A549 (cell line): Measurements from ENCODE around the gene GLIPR2. TPM values are rescaled to one million over a fixed set of nuclear protein-coding genes. Genes with fewer than 3 reads are reported as not detected.
"Not testable (repeated sequence)": the region's sequence is repeated elsewhere in the genome, so short reads cannot be mapped to it uniquely, and the experiment has no call there.

Experiments used
- ATAC-seq, 2 experiments: fragments of 200-7000 bp in 1 of 2; fragments of >200 bp in 1 of 2; cut with Nextera tagmentation in 1 of 2; cut with Tn5 transposase in 1 of 2; 3 replicates each; pipeline versions ENCODE4 v1.8.0 to v1.9.1; 2018 to 2020; ENCODE audit warnings: mild to moderate bottlenecking in 1 of 2, moderate library complexity in 1 of 2
- CTCF ChIA-PET: fragments of 300-600 bp; sonication (Branson Sonifier 250); formaldehyde crosslinking; extraction: SDS; loops from one replicate; lab custom pipeline; 2021; ENCODE audit warnings: antibody characterized with exemption, inconsistent platforms; lab: Yijun Ruan, JAX
- POLR2A ChIA-PET: fragments of 350-600 bp; formaldehyde crosslinking; extraction: SDS; loops from one replicate; lab custom pipeline; 2021; ENCODE audit warnings: antibody characterized with exemption, inconsistent platforms; lab: Yijun Ruan, JAX
- DNase-seq, 2 experiments: peaks; one replicate each; pipeline versions ENCODE4 v3.0.0 to v3.0.0-alpha.2; 2011 to 2016; ENCODE audit warnings: low read depth in 1 of 2, low spot score in 1 of 2
- FAIRE-seq: peaks from 2 replicates; lab custom pipeline; 2011; peaks lifted over from hg19 to GRCh38; lab: Jason Lieb, UNC
- H3K27ac ChIP-seq, 2 experiments: fragments of >200 bp; sonication (Bioruptor Twin); formaldehyde crosslinking; 3 replicates each; pipeline ENCODE4 v1.5.1; 2016 to 2017
- H3K4me1 ChIP-seq: fragments of >200 bp; sonication (Bioruptor Twin); formaldehyde crosslinking; 3 replicates; pipeline ENCODE4 v1.6.1; 2016
- H3K4me2 ChIP-seq: fragments of >200 bp; sonication (Bioruptor Twin); formaldehyde crosslinking; 3 replicates; pipeline ENCODE4 v1.6.1; 2016
- H3K4me3 ChIP-seq: fragments of >200 bp; sonication (Bioruptor Twin); formaldehyde crosslinking; 3 replicates; pipeline ENCODE4 v1.5.1; 2016
- H3K9me3 ChIP-seq: fragments of >200 bp; sonication (Bioruptor Twin); formaldehyde crosslinking; 3 replicates; pipeline ENCODE4 v1.6.1; 2016
- BHLHE40 ChIP-seq: IDR thresholded peaks from 2 replicates; pipeline ENCODE4 v1.6.1; 2012; ENCODE audit warnings: low read depth, low read length, inconsistent platforms
- CBX2 ChIP-seq: fragments of 200-600 bp; sonication (generic); IDR thresholded peaks from 2 replicates; pipeline ENCODE4 v1.6.1; 2016; ENCODE audit warnings: low read depth, mild to moderate bottlenecking, borderline replicate concordance
- CHD4 ChIP-seq: fragments of 200-600 bp; sonication (generic); IDR thresholded peaks from 2 replicates; pipeline ENCODE4 v1.6.1; 2016; ENCODE audit warnings: antibody characterized with exemption, mild to moderate bottlenecking, borderline replicate concordance
- E2F6 ChIP-seq: IDR thresholded peaks from 2 replicates; pipeline ENCODE4 v1.6.1; 2012; ENCODE audit warnings: low read depth, borderline replicate concordance
- ESRRA ChIP-seq: fragments of 150-350 bp; IDR thresholded peaks from 2 replicates; pipeline ENCODE4 v1.6.1; 2014; ENCODE audit warnings: mild to moderate bottlenecking, low read length, borderline replicate concordance
- FOXS1 ChIP-seq: fragments of 250-450 bp; sonication (Bioruptor Pico); IDR thresholded peaks from 2 replicates; pipeline ENCODE4 v1.5.0; 2020; ENCODE audit warnings: mild to moderate bottlenecking, moderate library complexity
- GATA3 ChIP-seq: IDR thresholded peaks from 2 replicates; pipeline ENCODE4 v1.6.1; 2012; ENCODE audit warnings: borderline replicate concordance
- MAFK ChIP-seq: fragments of 450-650 bp; IDR thresholded peaks from 2 replicates; pipeline ENCODE4 v1.6.1; 2014; ENCODE audit not compliant: partially characterized antibody
- MAX ChIP-seq: IDR thresholded peaks from 2 replicates; pipeline ENCODE4 v1.6.1; 2012
- MAZ ChIP-seq: fragments of 150-350 bp; IDR thresholded peaks from 2 replicates; pipeline ENCODE4 v1.6.1; 2014; ENCODE audit warnings: antibody characterized with exemption, low read depth, low read length, borderline replicate concordance
- MYC ChIP-seq: IDR thresholded peaks from 2 replicates; pipeline ENCODE4 v1.6.1; 2012; ENCODE audit warnings: mild to moderate bottlenecking, inconsistent platforms, low read length, improper control_type of control experiment, borderline replicate concordance
- NFE2L2 ChIP-seq: fragments of 150-350 bp; conservative IDR thresholded peaks from 2 replicates; pipeline ENCODE4 v1.6.1; 2014; ENCODE audit warnings: low read length
- PHF8 ChIP-seq: fragments of 200-600 bp; sonication (generic); IDR thresholded peaks from 2 replicates; pipeline ENCODE4 v1.6.1; 2016; ENCODE audit warnings: low read depth, mild to moderate bottlenecking, antibody characterized with exemption, moderate library complexity, borderline replicate concordance
- RAD21 ChIP-seq, 2 experiments: fragments of >200 bp in 1 of 2; sonication (Bioruptor Twin) in 1 of 2; formaldehyde crosslinking in 1 of 2; IDR thresholded peaks in 1 of 2; conservative IDR thresholded peaks in 1 of 2; 2 replicates in 1 of 2; 3 replicates in 1 of 2; pipeline ENCODE4 v1.6.1; 2012 to 2018; ENCODE audit warnings: inconsistent platforms in 1 of 2
- RARB ChIP-seq: fragments of 250-450 bp; sonication (Bioruptor Pico); IDR thresholded peaks from 2 replicates; pipeline ENCODE4 v1.8.0; 2021; ENCODE audit warnings: mild to moderate bottlenecking, moderate library complexity
- SMC3 ChIP-seq: fragments of >200 bp; sonication (Bioruptor Twin); formaldehyde crosslinking; IDR thresholded peaks from 3 replicates; pipeline ENCODE4 v1.6.1; 2018; ENCODE audit warnings: inconsistent platforms
- TFCP2L1 ChIP-seq: fragments of 250-450 bp; sonication (Bioruptor Pico); IDR thresholded peaks from 2 replicates; pipeline ENCODE4 v1.5.0; 2021; ENCODE audit warnings: mild to moderate bottlenecking
- ZNF302 ChIP-seq: fragments of 250-450 bp; sonication (Bioruptor Pico); IDR thresholded peaks from 2 replicates; pipeline ENCODE4 v1.9.0; 2021; ENCODE audit warnings: inconsistent platforms, mild to moderate bottlenecking, moderate library complexity
- WGBS: methylation state at CpG from one replicate; pipeline ENCODE4 v1.1.6; 2017; ENCODE audit errors: missing lambda C conversion rate; 5-methylcytosine and 5-hydroxymethylcytosine counted together
- polyA plus RNA-seq, 4 experiments: library from polyadenylated mRNA; depleted of rRNA in 3 of 4; stranded (reverse); fragments of >200 nt; fragmentation: RNase III in 1 of 4; extraction: RNeasy Plus Mini Kit Qiagen cat#74134 plus additional on column Dnase treatment in 1 of 4; gene quantifications; 2 replicates in 3 of 4; 3 replicates in 1 of 4; pipeline ENCODE4 v1.2.3, GENCODE V29; 2011 to 2017
- TF ChIP-seq, protein P1 (sequence below): fragments of >200 bp; sonication (Bioruptor Twin); formaldehyde crosslinking; IDR thresholded peaks from 2 replicates; pipeline ENCODE4 v1.6.1; 2016
- TF ChIP-seq, protein P2 (sequence below): fragments of 150-350 bp; IDR thresholded peaks from 2 replicates; pipeline ENCODE4 v1.6.1; 2014; ENCODE audit warnings: low read depth, mild to moderate bottlenecking, low read length

GLIPR2 gene
- polyA plus RNA-seq, 2 of the 4 experiments (the other 2 are of a cell fraction), result 9.0 to 16.0 TPM

DNA sequence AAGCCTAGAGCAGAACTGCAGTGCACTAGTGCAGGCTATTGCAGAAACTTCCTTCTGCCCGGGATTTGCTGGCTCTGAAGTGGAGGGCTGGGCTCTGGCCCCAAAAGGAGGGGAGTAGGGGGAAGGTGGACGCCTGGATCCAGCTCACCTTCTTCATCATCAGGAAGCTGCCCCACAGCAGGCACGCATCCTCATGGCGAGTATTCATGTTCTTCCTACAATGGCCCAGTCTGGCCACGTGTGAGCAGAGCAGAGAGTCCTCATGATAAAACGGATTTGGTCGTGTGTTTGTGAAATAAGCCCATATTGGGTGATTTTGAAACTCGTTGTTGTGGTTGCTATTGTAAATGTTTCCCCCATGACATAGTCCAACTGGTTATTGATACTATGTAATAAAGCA lies 8.2 kb upstream of the GLIPR2 start:
- FAIRE-seq (no peak), DNase-seq (no peak), ATAC-seq (no peak; a peak in 2 of 6 replicates)
- TF ChIP-seq MAX, result no peak
- no peak for TF ChIP-seq MAZ
- no peak for TF ChIP-seq RAD21 (conservative IDR thresholded peaks at IDR 0.05 in 1 of 2, IDR thresholded peaks at IDR 0.05 in 1 of 2)
- no peak for TF ChIP-seq BHLHE40
- no peak for TF ChIP-seq ESRRA
- TF ChIP-seq, protein P1, sequence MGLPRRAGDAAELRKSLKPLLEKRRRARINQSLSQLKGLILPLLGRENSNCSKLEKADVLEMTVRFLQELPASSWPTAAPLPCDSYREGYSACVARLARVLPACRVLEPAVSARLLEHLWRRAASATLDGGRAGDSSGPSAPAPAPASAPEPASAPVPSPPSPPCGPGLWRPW, result no peak
- no peak for TF ChIP-seq NFE2L2
- no peak for TF ChIP-seq SMC3
- TF ChIP-seq ZNF302 (CRISPR knock-in tag), result no peak
- no peak for TF ChIP-seq CHD4
- TF ChIP-seq MYC, result no peak
- 51% methylated on average over 8 of the region's 8 CpGs for whole genome bisulfite sequencing
- H3K27ac ChIP-seq, result no peak overlapping the region
- no peak overlapping the region for H3K4me2 ChIP-seq
- no peaks in the 10 kb centered on the region for H3K4me1 ChIP-seq
- ChIA-PET POLR2A (no interaction called here), CTCF (interaction anchor here (1.6 kb wide), 1 partner anchor 11 kb away, joined by 3 read pairs; no protein-coding TSS in a partner anchor)
- no peaks in the 10 kb centered on the region for H3K9me3 ChIP-seq
- H3K4me3 ChIP-seq, result no peak overlapping the region

GRCh38 chr9:36129139-36129538 lies 7.4 kb upstream of the GLIPR2 start:
- ATAC-seq (no peak), FAIRE-seq (no peak), DNase-seq (no peak)
- 82% methylated on average over 12 of the region's 12 CpGs for WGBS
- Histone ChIP-seq H3K4me3 (no peak overlapping the region), H3K9me3 (no peaks in the 10 kb centered on the region), H3K4me1 (no peaks in the 10 kb centered on the region), H3K27ac (no peak overlapping the region), H3K4me2 (no peak overlapping the region)
- ChIA-PET POLR2A (no interaction called here), CTCF (interaction anchor here (0.7 to 2.2 kb wide), 8 partner anchors 10 to 174 kb away, joined by 3 to 7 read pairs (median 3); no protein-coding TSS in a partner anchor)
- TF ChIP-seq GATA3, result no peak
- no peak for TF ChIP-seq BHLHE40
- TF ChIP-seq, protein P1, result no peak
- no peak for TF ChIP-seq TFCP2L1 (CRISPR knock-in tag)
- TF ChIP-seq, protein P2, sequence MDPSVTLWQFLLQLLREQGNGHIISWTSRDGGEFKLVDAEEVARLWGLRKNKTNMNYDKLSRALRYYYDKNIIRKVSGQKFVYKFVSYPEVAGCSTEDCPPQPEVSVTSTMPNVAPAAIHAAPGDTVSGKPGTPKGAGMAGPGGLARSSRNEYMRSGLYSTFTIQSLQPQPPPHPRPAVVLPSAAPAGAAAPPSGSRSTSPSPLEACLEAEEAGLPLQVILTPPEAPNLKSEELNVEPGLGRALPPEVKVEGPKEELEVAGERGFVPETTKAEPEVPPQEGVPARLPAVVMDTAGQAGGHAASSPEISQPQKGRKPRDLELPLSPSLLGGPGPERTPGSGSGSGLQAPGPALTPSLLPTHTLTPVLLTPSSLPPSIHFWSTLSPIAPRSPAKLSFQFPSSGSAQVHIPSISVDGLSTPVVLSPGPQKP, result no peak
- TF ChIP-seq RARB (CRISPR knock-in tag), result no peak
- TF ChIP-seq NFE2L2, result no peak
- no peak for TF ChIP-seq E2F6
- no peak for TF ChIP-seq MAFK
- TF ChIP-seq FOXS1, result no peak
- TF ChIP-seq PHF8, result no peak
- TF ChIP-seq CBX2, result no peak

DNA sequence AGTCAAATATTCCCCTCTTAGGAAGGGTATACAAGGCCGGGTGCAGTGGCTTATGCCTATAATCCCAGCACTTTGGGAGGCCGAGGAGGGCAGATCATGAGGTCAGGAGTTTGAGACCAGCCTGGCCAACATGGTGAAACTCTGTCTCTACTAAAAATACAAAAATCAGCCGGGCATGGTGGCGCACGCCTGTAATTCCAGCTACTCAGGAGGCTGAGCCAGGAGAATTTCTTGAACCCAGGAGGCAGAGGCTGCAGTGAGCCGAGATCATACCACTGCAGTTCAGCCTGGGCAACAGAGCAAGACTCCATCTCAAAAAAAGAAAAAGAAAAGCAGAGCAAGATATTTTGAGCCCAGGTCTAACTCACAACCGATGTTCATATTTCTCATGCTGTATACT lies 4.9 kb upstream of the GLIPR2 start:
- 66% methylated on average over 7 of the region's 7 CpGs for WGBS
- H3K4me3 ChIP-seq, H3K27ac ChIP-seq, ATAC-seq, H3K9me3 ChIP-seq, DNase-seq, FAIRE-seq, POLR2A ChIA-PET, H3K4me2 ChIP-seq, H3K4me1 ChIP-seq: not testable (repeated sequence)
- CTCF ChIA-PET, result interaction anchor here (1.3 to 3.3 kb wide), 4 partner anchors 10 to 35 kb away, joined by 4 to 17 read pairs (median 8); no protein-coding TSS in a partner anchor
